ENCODE measurements around the gene TPRKB.
"Not testable (repeated sequence)": the region's sequence is repeated elsewhere in the genome, so short reads cannot be mapped to it uniquely, and the experiment has no call there.

The TPRKB gene

GRCh38 chr2:73736855-73737779, at the start of gene TPRKB:
Gene TPRKB, minus strand, starts transcription at chr2:73737345. Its CDS starts 2,776 bp downstream, at chr2:73734569.
- DNase-seq, result peak; percentile 99

GRCh38 chr2:73783883-73784282, 46.7 kb upstream of the TPRKB start, which contains the start of gene C2orf78:
Gene C2orf78, plus strand, starts transcription at chr2:73784183. Its CDS starts 127 bp downstream, at chr2:73784310.
- not testable (repeated sequence) for DNase-seq

GRCh38 chr2:73783402-73783801, 46.3 kb upstream of the TPRKB start:
- DNase-seq, result not testable (repeated sequence)

GRCh38 chr2:73780237-73780582, 43.1 kb upstream of the TPRKB start:
- DNase-seq, result no peak

- peak; percentile 97 for DNase-seq
Observed at GRCh38 chr2:73779467-73780236, 42.5 kb upstream of the TPRKB start, which contains the start of gene DUSP11. Gene DUSP11, minus strand, starts transcription at chr2:73780103. Its CDS starts 129 bp downstream, at chr2:73779974.

- peak; percentile 9 for DNase-seq
Observed at GRCh38 chr2:73778867-73779466, 41.8 kb upstream of the TPRKB start.

GRCh38 chr2:73776869-73777519, 39.8 kb upstream of the TPRKB start:
- no peak for DNase-seq

- no peak for DNase-seq
Observed at GRCh38 chr2:73776381-73776780, 39.2 kb upstream of the TPRKB start.

GRCh38 chr2:73772819-73773218, 35.7 kb upstream of the TPRKB start:
- DNase-seq, result no peak

GRCh38 chr2:73770725-73771124, 33.6 kb upstream of the TPRKB start:
- DNase-seq, result no peak

- no peak for DNase-seq
Observed at GRCh38 chr2:73766994-73767393, 29.8 kb upstream of the TPRKB start.

GRCh38 chr2:73766349-73766748, 29.2 kb upstream of the TPRKB start:
- no peak for DNase-seq

- DNase-seq, result no peak
Observed at GRCh38 chr2:73764945-73765344, 27.8 kb upstream of the TPRKB start.

GRCh38 chr2:73762571-73762970, 25.4 kb upstream of the TPRKB start:
- no peak for DNase-seq

- no peak for DNase-seq
Observed at GRCh38 chr2:73759904-73760303, 22.8 kb upstream of the TPRKB start.

- DNase-seq, result no peak
Observed at GRCh38 chr2:73759285-73759764, 22.2 kb upstream of the TPRKB start.

GRCh38 chr2:73754332-73754731, 17.2 kb upstream of the TPRKB start:
- not testable (repeated sequence) for DNase-seq

GRCh38 chr2:73749314-73749713, 12.2 kb upstream of the TPRKB start:
- peak; percentile 39 for DNase-seq

GRCh38 chr2:73746877-73747208, 9.7 kb upstream of the TPRKB start:
- no peak for DNase-seq

GRCh38 chr2:73746015-73746876, 9.1 kb upstream of the TPRKB start:
- no peak for DNase-seq

- DNase-seq, result no peak
Observed at GRCh38 chr2:73740767-73741166, 3.6 kb upstream of the TPRKB start.

- no peak for DNase-seq
Observed at GRCh38 chr2:73739101-73739500, 2.0 kb upstream of the TPRKB start.
